IMR-90 (cell line): Measurements from ENCODE around the gene LHX5. TPM values are rescaled to one million over a fixed set of nuclear protein-coding genes. Genes with fewer than 3 reads are reported as not detected.

Source experiments
- ATAC-seq: fragments of 200-7000 bp; cut with Tn5 transposase; 2 replicates; pipeline ENCODE4 v1.9.1; 2020; ENCODE audit warnings: low read depth, mild to moderate bottlenecking, moderate library complexity
- BruUV-seq: library from RNA; stranded (reverse); fragments of 400-500 nt; replicated peaks from 2 replicates; lab custom pipeline; 2021; lab: Mats Ljungman, UMichigan
- CTCF ChIA-PET: fragments of 300-600 bp; formaldehyde crosslinking; extraction: SDS; loops from one replicate; lab custom pipeline; 2021; ENCODE audit warnings: antibody characterized with exemption; lab: Yijun Ruan, JAX
- POLR2A ChIA-PET: fragments of 300-600 bp; sonication (Branson Sonifier 250); formaldehyde crosslinking; loops from one replicate; lab custom pipeline; 2022; ENCODE audit warnings: antibody characterized with exemption; ENCODE audit not compliant: unreplicated experiment; lab: Charles Lee
- DNase-seq: peaks from one replicate; pipeline ENCODE4 v3.0.0; 2013
- H2AFZ ChIP-seq: replicated peaks from 2 replicates; pipeline ENCODE3; 2013; ENCODE audit warnings: low read length, mild to moderate bottlenecking; ENCODE audit not compliant: poor library complexity
- H2AK5ac ChIP-seq: 2 replicates; pipeline ENCODE4 v1.6.1; 2013; ENCODE audit warnings: low read depth, low read length, inconsistent platforms
- H2AK9ac ChIP-seq: replicated peaks from 2 replicates; pipeline ENCODE3; 2013; ENCODE audit warnings: mild to moderate bottlenecking, low read depth, low read length, moderate library complexity; ENCODE audit not compliant: poor library complexity
- H2BK120ac ChIP-seq: 2 replicates; pipeline ENCODE4 v1.6.1; 2013; ENCODE audit warnings: low read depth, low read length, inconsistent platforms
- H2BK15ac ChIP-seq: 3 replicates; pipeline ENCODE4 v1.6.1; 2013; ENCODE audit warnings: low read depth, low read length, inconsistent platforms
- H2BK20ac ChIP-seq: 2 replicates; pipeline ENCODE4 v1.6.1; 2013; ENCODE audit warnings: low read depth, mild to moderate bottlenecking, inconsistent platforms, low read length, moderate library complexity
- H2BK5ac ChIP-seq: 2 replicates; pipeline ENCODE4 v1.6.1; 2013; ENCODE audit warnings: mild to moderate bottlenecking, low read depth, low read length, inconsistent platforms; ENCODE audit not compliant: poor library complexity, severe bottlenecking
- H3K14ac ChIP-seq: replicated peaks from 2 replicates; pipeline ENCODE4 v1.6.1; 2013; ENCODE audit warnings: low read depth, low read length, inconsistent platforms
- H3K18ac ChIP-seq: 2 replicates; pipeline ENCODE4 v1.6.1; 2013; ENCODE audit warnings: low read depth, low read length, control low read depth
- H3K23ac ChIP-seq: 2 replicates; pipeline ENCODE4 v1.6.1; 2013; ENCODE audit warnings: low read depth, low read length, inconsistent platforms
- H3K27ac ChIP-seq: 2 replicates; pipeline ENCODE4 v1.5.1; 2013; ENCODE audit warnings: mild to moderate bottlenecking, control low read depth, low read length; ENCODE audit not compliant: insufficient read depth
- H3K27me3 ChIP-seq: 2 replicates; pipeline ENCODE4 v1.6.1; 2013; ENCODE audit warnings: low read length; ENCODE audit not compliant: control insufficient read depth, insufficient read depth
- H3K36me3 ChIP-seq: 2 replicates; pipeline ENCODE4 v1.6.1; 2013; ENCODE audit warnings: low read length, mixed read lengths; ENCODE audit not compliant: control insufficient read depth, insufficient read depth
- H3K4ac ChIP-seq: 2 replicates; pipeline ENCODE4 v1.6.1; 2013; ENCODE audit warnings: low read depth, low read length, inconsistent platforms
- H3K4me1 ChIP-seq: 2 replicates; pipeline ENCODE4 v1.6.1; 2013; ENCODE audit warnings: low read length, mixed read lengths; ENCODE audit not compliant: control insufficient read depth, insufficient read depth
- H3K4me2 ChIP-seq: 2 replicates; pipeline ENCODE4 v1.6.1; 2013; ENCODE audit warnings: low read depth, mild to moderate bottlenecking, control low read depth, low read length, moderate library complexity
- H3K4me3 ChIP-seq: 2 replicates; pipeline ENCODE4 v1.5.1; 2013; ENCODE audit warnings: low read depth, mild to moderate bottlenecking, control low read depth, low read length, moderate library complexity; ENCODE audit not compliant: insufficient read depth
- H3K56ac ChIP-seq: 2 replicates; pipeline ENCODE4 v1.6.1; 2013; ENCODE audit warnings: low read length, inconsistent platforms; ENCODE audit not compliant: insufficient read depth; ENCODE audit errors: extremely low read depth
- H3K79me1 ChIP-seq, 2 experiments: 2 replicates each; pipeline ENCODE4 v1.6.1; 2013; ENCODE audit warnings: low read length in 2 of 2, inconsistent platforms in 1 of 2, low read depth in 1 of 2
- H3K9ac ChIP-seq: 2 replicates; pipeline ENCODE4 v1.6.1; 2013; ENCODE audit warnings: low read depth, low read length, control low read depth
- H3K9me1 ChIP-seq: 2 replicates; pipeline ENCODE4 v1.6.1; 2013; ENCODE audit warnings: low read length, inconsistent platforms; ENCODE audit not compliant: insufficient read depth
- H3K9me3 ChIP-seq: 2 replicates; pipeline ENCODE4 v1.6.1; 2013; ENCODE audit warnings: low read length; ENCODE audit not compliant: control insufficient read depth, insufficient read depth
- H4K20me1 ChIP-seq: 2 replicates; pipeline ENCODE4 v1.6.1; 2013; ENCODE audit warnings: low read length, inconsistent platforms; ENCODE audit not compliant: insufficient read depth
- H4K5ac ChIP-seq: 2 replicates; pipeline ENCODE4 v1.6.1; 2013; ENCODE audit warnings: mild to moderate bottlenecking, low read depth, low read length, control low read depth
- H4K8ac ChIP-seq, 2 experiments: 2 replicates each; pipeline ENCODE4 v1.6.1; 2013; ENCODE audit warnings: low read depth in 2 of 2, low read length in 2 of 2, control low read depth in 1 of 2, inconsistent platforms in 1 of 2
- H4K91ac ChIP-seq: 2 replicates; pipeline ENCODE4 v1.6.1; 2013; ENCODE audit warnings: low read depth, low read length, inconsistent platforms; ENCODE audit not compliant: insufficient read depth
- CHD1 ChIP-seq: IDR thresholded peaks from 2 replicates; pipeline ENCODE4 v1.6.1; 2012; ENCODE audit warnings: low read depth, low read length, improper control_type of control experiment
- ELK1 ChIP-seq: fragments of 150-350 bp; IDR thresholded peaks from 2 replicates; pipeline ENCODE4 v1.6.1; 2016; ENCODE audit warnings: low read depth, mild to moderate bottlenecking, low read length, moderate library complexity, borderline replicate concordance
- FOS ChIP-seq: fragments of 150-350 bp; IDR thresholded peaks from 2 replicates; pipeline ENCODE4 v1.6.1; 2016; ENCODE audit warnings: low read depth, low read length
- MAZ ChIP-seq: IDR thresholded peaks from 2 replicates; pipeline ENCODE4 v1.6.1; 2012; ENCODE audit warnings: low read depth, mild to moderate bottlenecking, low read length, improper control_type of control experiment, moderate library complexity, borderline replicate concordance
- NFE2L2 ChIP-seq: fragments of 150-350 bp; IDR thresholded peaks from 2 replicates; pipeline ENCODE4 v1.6.1; 2016; ENCODE audit warnings: low read depth, mild to moderate bottlenecking, low read length
- POLR2A ChIP-seq: IDR thresholded peaks from 2 replicates; pipeline ENCODE4 v1.6.1; 2012; ENCODE audit warnings: mild to moderate bottlenecking, low read depth, low read length
- WGBS, 2 experiments: methylation state at CpG; one replicate each; pipeline versions ENCODE4 v1.1.5 to v1.1.7; 2013; ENCODE audit warnings: missing lambda C conversion rate in 2 of 2; ENCODE audit not compliant: insufficient read length in 1 of 2; ENCODE audit errors: extremely low coverage in 2 of 2; 5-methylcytosine and 5-hydroxymethylcytosine counted together
- dilution Hi-C: fragments of 300-500 bp; cut with HindIII; formaldehyde crosslinking; loops from one replicate; pipeline ENCODE4 v1.14.3; 2018; ENCODE audit warnings: low sequenced_read_pairs; ENCODE audit not compliant: unreplicated experiment
- in situ Hi-C: fragments of 300-500 bp; cut with MboI; formaldehyde crosslinking; loops from 3 replicates; pipeline ENCODE4 v1.14.3; 2019; ENCODE audit warnings: low sequenced_read_pairs, inconsistent platforms, mixed read lengths
- intact Hi-C: fragments of 100-400 bp; cut with micrococcal nuclease; formaldehyde crosslinking; loops from 2 replicates; pipeline ENCODE4 v1.10.0; 2022
- polyA plus RNA-seq, 3 experiments: library from polyadenylated mRNA; depleted of rRNA; stranded (reverse); fragments of >200 nt; gene quantifications; 2 replicates each; pipeline ENCODE4 v1.2.3, GENCODE V29; 2012; ENCODE audit warnings: low replicate concordance in 1 of 3
- total RNA-seq: library from RNA; depleted of rRNA; stranded (reverse); fragments of >200 nt; gene quantifications from 2 replicates; pipeline ENCODE4 v1.2.3, GENCODE V29; 2012

LHX5 gene
- total and polyA plus RNA-seq, 2 of the 4 experiments (the other 2 are of a cell fraction) = not detected

GRCh38 chr12:113472191-113473121, 785 bp upstream of the LHX5 start:
- no peak overlapping the region for H4K91ac ChIP-seq
- H3K4me3 ChIP-seq = no peak overlapping the region
- no peak overlapping the region for H3K18ac ChIP-seq
- no peak overlapping the region for H4K8ac ChIP-seq
- no peak overlapping the region for H3K4ac ChIP-seq
- dilution Hi-C loops = no loop called here
- no peak overlapping the region for H3K56ac ChIP-seq
- no peak overlapping the region for H4K5ac ChIP-seq
- H3K79me1 ChIP-seq = no peaks in the 10 kb centered on the region
- no peak for DNase-seq
- no peak overlapping the region for H3K4me2 ChIP-seq
- in situ Hi-C loops = no loop called here
- CTCF ChIA-PET = no interaction called here
- POLR2A ChIA-PET = no interaction called here
- TF ChIP-seq POLR2A (no peak), ELK1 (no peak), CHD1 (no peak), FOS (no peak), NFE2L2 (no peak), MAZ (no peak)
- no peak overlapping the region for H3K23ac ChIP-seq
- 1% methylated on average over 18 of the region's 51 CpGs; no CpG with 5 or more reads in 1 of the 2 experiments for WGBS, 2 experiments
- H3K9me1 ChIP-seq = no peaks in the 10 kb centered on the region
- peaks cover 92% of the 10 kb centered on the region for H3K27me3 ChIP-seq
- no peak overlapping the region for H2AFZ ChIP-seq
- no peaks in the 10 kb centered on the region for H4K20me1 ChIP-seq
- H3K27ac ChIP-seq = no peak overlapping the region
- H3K14ac ChIP-seq = no peak overlapping the region
- BruUV-seq = no TSS peak
- no peaks in the 10 kb centered on the region for H3K9me3 ChIP-seq
- H2AK5ac ChIP-seq = no peak overlapping the region
- H2BK20ac ChIP-seq = no peak overlapping the region
- H2BK120ac ChIP-seq = no peak overlapping the region
- no peak overlapping the region for H2BK5ac ChIP-seq
- H3K9ac ChIP-seq = no peak overlapping the region
- no peak overlapping the region for H2AK9ac ChIP-seq
- intact Hi-C loops = no loop called here
- no peak for ATAC-seq
- H3K4me1 ChIP-seq = no peaks in the 10 kb centered on the region
- no peak overlapping the region for H2BK15ac ChIP-seq
- H3K36me3 ChIP-seq = no peaks in the 10 kb centered on the region
